Bronchial epithelial cell (primary cell): ENCODE data around the gene TIMP3. TPM values are rescaled to one million over a fixed set of nuclear protein-coding genes. Genes with fewer than 3 reads are reported as not detected.

Experiments used
- DNase-seq: peaks from one replicate; pipeline ENCODE4 v3.0.0-alpha.2; 2010; ENCODE audit warnings: low read depth
- FAIRE-seq: peaks from 2 replicates; lab custom pipeline; 2011; peaks lifted over from hg19 to GRCh38; lab: Jason Lieb, UNC
- H3K27me3 ChIP-seq: 2 replicates; pipeline ENCODE4 v1.5.1; 2011; ENCODE audit warnings: low read length; ENCODE audit not compliant: control insufficient read depth, insufficient read depth
- H3K36me3 ChIP-seq: 2 replicates; pipeline ENCODE4 v1.5.1; 2011; ENCODE audit warnings: low read length; ENCODE audit not compliant: control insufficient read depth, insufficient read depth
- H3K4me3 ChIP-seq: 2 replicates; pipeline ENCODE4 v1.5.1; 2011; ENCODE audit warnings: mild to moderate bottlenecking, low read depth, low read length, control low read depth
- total RNA-seq: library from RNA; depleted of rRNA; stranded (reverse); fragments of >200 nt; gene quantifications from 2 replicates; pipeline ENCODE4 v1.2.1, GENCODE V29; 2014
- TF ChIP-seq, protein P1 (sequence below): IDR thresholded peaks from 2 replicates; pipeline ENCODE4 v1.5.1; 2011; ENCODE audit warnings: mild to moderate bottlenecking, moderate library complexity, low read length, control low read depth, inconsistent platforms; ENCODE audit not compliant: insufficient read depth, severe bottlenecking

TIMP3 gene
- total RNA-seq, 1 donor from 2014 or later, result 71.1 TPM

DNA sequence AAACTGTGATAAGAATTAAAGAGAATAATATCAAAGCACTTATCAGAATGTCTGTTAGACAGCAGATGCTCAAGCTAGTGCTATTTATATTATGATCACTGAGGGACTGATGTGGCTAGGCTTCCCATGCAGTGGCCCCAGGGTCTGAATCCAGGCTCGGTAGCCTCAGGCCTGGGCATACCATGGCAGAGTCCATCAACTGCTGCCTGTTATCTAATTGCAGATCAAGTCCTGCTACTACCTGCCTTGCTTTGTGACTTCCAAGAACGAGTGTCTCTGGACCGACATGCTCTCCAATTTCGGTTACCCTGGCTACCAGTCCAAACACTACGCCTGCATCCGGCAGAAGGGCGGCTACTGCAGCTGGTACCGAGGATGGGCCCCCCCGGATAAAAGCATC is 57.5 kb downstream of the TIMP3 start:
- TF ChIP-seq, protein P1, sequence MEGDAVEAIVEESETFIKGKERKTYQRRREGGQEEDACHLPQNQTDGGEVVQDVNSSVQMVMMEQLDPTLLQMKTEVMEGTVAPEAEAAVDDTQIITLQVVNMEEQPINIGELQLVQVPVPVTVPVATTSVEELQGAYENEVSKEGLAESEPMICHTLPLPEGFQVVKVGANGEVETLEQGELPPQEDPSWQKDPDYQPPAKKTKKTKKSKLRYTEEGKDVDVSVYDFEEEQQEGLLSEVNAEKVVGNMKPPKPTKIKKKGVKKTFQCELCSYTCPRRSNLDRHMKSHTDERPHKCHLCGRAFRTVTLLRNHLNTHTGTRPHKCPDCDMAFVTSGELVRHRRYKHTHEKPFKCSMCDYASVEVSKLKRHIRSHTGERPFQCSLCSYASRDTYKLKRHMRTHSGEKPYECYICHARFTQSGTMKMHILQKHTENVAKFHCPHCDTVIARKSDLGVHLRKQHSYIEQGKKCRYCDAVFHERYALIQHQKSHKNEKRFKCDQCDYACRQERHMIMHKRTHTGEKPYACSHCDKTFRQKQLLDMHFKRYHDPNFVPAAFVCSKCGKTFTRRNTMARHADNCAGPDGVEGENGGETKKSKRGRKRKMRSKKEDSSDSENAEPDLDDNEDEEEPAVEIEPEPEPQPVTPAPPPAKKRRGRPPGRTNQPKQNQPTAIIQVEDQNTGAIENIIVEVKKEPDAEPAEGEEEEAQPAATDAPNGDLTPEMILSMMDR, result no peak
- DNase-seq (no peak), FAIRE-seq (no peak)
- Histone ChIP-seq H3K27me3 (no peaks in the 10 kb centered on the region), H3K4me3 (no peak overlapping the region), H3K36me3 (peaks cover 10% of the 10 kb centered on the region)

DNA sequence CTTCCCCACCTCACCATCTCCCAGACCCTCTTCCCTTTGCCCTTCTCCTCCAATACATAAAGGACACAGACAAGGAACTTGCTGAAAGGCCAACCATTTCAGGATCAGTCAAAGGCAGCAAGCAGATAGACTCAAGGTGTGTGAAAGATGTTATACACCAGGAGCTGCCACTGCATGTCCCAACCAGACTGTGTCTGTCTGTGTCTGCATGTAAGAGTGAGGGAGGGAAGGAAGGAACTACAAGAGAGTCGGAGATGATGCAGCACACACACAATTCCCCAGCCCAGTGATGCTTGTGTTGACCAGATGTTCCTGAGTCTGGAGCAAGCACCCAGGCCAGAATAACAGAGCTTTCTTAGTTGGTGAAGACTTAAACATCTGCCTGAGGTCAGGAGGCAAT is 58.2 kb downstream of the TIMP3 start:
- FAIRE-seq, result peak; percentile 97
- peaks cover 8% of the 10 kb centered on the region for H3K36me3 ChIP-seq

DNA sequence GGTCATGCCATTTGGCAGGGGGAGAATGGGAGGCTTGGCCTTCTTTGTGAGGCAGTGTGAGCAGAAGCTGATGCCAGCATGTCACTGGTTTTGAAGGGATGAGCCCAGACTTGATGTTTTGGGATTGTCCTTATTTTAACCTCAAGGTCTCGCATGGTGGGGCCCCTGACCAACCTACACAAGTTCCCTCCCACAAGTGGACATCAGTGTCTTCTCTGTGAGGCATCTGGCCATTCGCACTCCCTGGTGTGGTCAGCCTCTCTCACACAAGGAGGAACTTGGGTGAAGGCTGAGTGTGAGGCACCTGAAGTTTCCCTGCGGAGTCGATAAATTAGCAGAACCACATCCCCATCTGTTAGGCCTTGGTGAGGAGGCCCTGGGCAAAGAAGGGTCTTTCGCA is 59.8 kb downstream of the TIMP3 start:
- peaks cover 8% of the 10 kb centered on the region for H3K36me3 ChIP-seq
- TF ChIP-seq, protein P1, result no peak
- no peaks in the 10 kb centered on the region for H3K27me3 ChIP-seq
- H3K4me3 ChIP-seq, result no peak overlapping the region
- DNase-seq (no peak), FAIRE-seq (peak; percentile 95)

More for the DNA sequence above, 58.2 kb downstream of the TIMP3 start:
- no peak for DNase-seq
- TF ChIP-seq, protein P1, result no peak
- H3K4me3 ChIP-seq, result no peak overlapping the region
- H3K27me3 ChIP-seq, result no peaks in the 10 kb centered on the region

DNA sequence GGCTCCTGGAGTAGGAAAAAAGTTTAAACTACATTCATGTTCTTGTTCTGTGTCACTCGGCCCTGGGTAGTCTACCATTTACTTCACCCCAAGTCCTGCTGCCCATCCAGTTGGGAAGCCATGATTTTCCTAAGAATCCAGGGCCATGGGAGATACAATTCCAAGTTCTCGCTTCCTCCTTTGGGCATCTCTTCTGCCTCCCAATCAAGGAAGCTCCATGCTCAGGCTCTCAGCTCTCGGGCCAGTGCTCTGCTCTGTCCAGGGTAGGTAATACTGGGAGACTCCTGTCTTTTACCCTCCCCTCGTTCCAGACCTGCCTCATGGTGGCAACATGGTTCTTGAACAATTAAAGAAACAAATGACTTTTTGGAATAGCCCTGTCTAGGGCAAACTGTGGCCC is 60.6 kb downstream of the TIMP3 start:
- TF ChIP-seq, protein P1, result no peak
- FAIRE-seq, result no peak
- H3K36me3 ChIP-seq, result peaks cover 8% of the 10 kb centered on the region

DNA sequence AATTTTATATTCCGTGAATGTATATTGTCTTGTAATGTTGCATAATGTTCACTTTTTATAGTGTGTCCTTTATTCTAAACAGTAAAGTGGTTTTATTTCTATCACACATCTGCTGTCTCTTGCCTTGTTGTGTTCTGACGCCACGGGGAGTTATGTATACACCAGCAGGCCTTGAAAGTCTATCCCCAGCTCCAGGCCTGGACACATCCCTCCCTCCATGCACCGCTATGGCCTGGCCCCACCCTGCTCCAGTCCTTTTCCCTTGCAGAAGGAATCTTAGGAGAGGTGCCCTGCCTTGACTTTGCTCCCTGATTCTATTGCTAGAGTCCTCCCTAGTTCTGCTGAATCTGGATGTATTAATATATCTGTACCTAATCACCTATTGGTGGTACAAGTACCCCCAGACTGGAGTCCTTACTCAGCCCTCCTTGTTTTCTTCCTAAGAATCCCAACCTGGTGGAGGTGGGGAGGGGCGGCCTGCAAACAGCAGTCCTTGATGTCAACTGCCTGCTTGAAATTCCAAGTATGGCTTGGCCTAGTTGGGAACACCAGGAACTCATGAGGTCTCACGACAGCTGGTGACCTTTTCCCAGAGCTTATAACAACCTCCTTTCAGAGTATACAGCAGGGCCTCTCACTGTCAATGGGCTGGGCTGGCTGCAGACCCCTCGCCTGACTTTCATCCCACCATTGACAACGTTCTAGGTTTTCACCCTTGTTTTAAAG is 61.6 kb downstream of the TIMP3 start:
- H3K4me3 ChIP-seq, result no peak overlapping the region
- no peaks in the 10 kb centered on the region for H3K27me3 ChIP-seq
- FAIRE-seq (no peak), DNase-seq (no peak)
- peaks cover 8% of the 10 kb centered on the region for H3K36me3 ChIP-seq
- TF ChIP-seq, protein P1, result no peak

More for the DNA sequence above, 60.6 kb downstream of the TIMP3 start:
- no peak overlapping the region for H3K4me3 ChIP-seq
- no peaks in the 10 kb centered on the region for H3K27me3 ChIP-seq
- DNase-seq, result no peak
